SK-N-SH treated with all-trans-retinoic acid at 6 μM for 48 hours (cell line): ENCODE results near the gene C13orf46.

Experiments used
- ARNTL ChIP-seq: fragments of 450-650 bp; formaldehyde crosslinking; IDR thresholded peaks from 2 replicates; pipeline ENCODE4 v1.5.0; 2020; ENCODE audit warnings: low read depth, mild to moderate bottlenecking, moderate library complexity, borderline replicate concordance
- BACH2 ChIP-seq: fragments of 250-450 bp; sonication (Bioruptor Pico); IDR thresholded peaks from 2 replicates; pipeline ENCODE4 v1.9.0; 2021; ENCODE audit warnings: mild to moderate bottlenecking, borderline replicate concordance
- CSDC2 ChIP-seq: fragments of 250-450 bp; sonication (Bioruptor Pico); IDR thresholded peaks from 2 replicates; pipeline ENCODE4 v1.5.0; 2020; ENCODE audit warnings: mild to moderate bottlenecking, moderate library complexity
- OSR1 ChIP-seq: fragments of 250-450 bp; sonication (Bioruptor Pico); IDR thresholded peaks from 2 replicates; pipeline ENCODE4 v1.8.0; 2022; ENCODE audit warnings: moderate library complexity, mild to moderate bottlenecking, inconsistent platforms
- PATZ1 ChIP-seq: fragments of 250-450 bp; sonication (Bioruptor Pico); IDR thresholded peaks from 2 replicates; pipeline ENCODE4 v1.8.0; 2020; ENCODE audit warnings: mild to moderate bottlenecking, moderate library complexity, borderline replicate concordance
- PPARA ChIP-seq: fragments of 250-450 bp; sonication (Bioruptor Pico); IDR thresholded peaks from 2 replicates; pipeline ENCODE4 v1.5.0; 2020; ENCODE audit warnings: mild to moderate bottlenecking, borderline replicate concordance
- TCF4 ChIP-seq: fragments of 250-450 bp; sonication (Bioruptor Pico); IDR thresholded peaks from 2 replicates; pipeline ENCODE4 v1.8.0; 2021; ENCODE audit warnings: mild to moderate bottlenecking, moderate library complexity, borderline replicate concordance
- TF ChIP-seq, protein P1 (sequence below): fragments of 250-450 bp; sonication (Bioruptor Pico); IDR thresholded peaks from 2 replicates; pipeline ENCODE4 v1.5.1; 2021; ENCODE audit warnings: mild to moderate bottlenecking, moderate library complexity
- TF ChIP-seq, protein P2 (sequence below): fragments of 250-450 bp; sonication (Bioruptor Pico); IDR thresholded peaks from 2 replicates; pipeline ENCODE4 v1.5.0; 2020; ENCODE audit warnings: mild to moderate bottlenecking, moderate library complexity
- TF ChIP-seq, protein P3 (sequence below): fragments of 250-450 bp; sonication (Bioruptor Pico); IDR thresholded peaks from 2 replicates; pipeline ENCODE4 v1.5.1; 2020; ENCODE audit warnings: low read depth, mild to moderate bottlenecking, moderate library complexity

- TF ChIP-seq OSR1 (CRISPR knock-in tag) (no peak), ARNTL (CRISPR knock-in tag) (no peak), TCF4 (CRISPR knock-in tag) (no peak), BACH2 (CRISPR knock-in tag) (no peak), PATZ1 (CRISPR knock-in tag) (no peak), CSDC2 (CRISPR knock-in tag) (no peak), PPARA (CRISPR knock-in tag) (no peak)
- TF ChIP-seq, protein P1, sequence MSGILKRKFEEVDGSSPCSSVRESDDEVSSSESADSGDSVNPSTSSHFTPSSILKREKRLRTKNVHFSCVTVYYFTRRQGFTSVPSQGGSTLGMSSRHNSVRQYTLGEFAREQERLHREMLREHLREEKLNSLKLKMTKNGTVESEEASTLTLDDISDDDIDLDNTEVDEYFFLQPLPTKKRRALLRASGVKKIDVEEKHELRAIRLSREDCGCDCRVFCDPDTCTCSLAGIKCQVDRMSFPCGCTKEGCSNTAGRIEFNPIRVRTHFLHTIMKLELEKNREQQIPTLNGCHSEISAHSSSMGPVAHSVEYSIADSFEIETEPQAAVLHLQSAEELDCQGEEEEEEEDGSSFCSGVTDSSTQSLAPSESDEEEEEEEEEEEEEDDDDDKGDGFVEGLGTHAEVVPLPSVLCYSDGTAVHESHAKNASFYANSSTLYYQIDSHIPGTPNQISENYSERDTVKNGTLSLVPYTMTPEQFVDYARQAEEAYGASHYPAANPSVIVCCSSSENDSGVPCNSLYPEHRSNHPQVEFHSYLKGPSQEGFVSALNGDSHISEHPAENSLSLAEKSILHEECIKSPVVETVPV, result no peak
- TF ChIP-seq, protein P2, sequence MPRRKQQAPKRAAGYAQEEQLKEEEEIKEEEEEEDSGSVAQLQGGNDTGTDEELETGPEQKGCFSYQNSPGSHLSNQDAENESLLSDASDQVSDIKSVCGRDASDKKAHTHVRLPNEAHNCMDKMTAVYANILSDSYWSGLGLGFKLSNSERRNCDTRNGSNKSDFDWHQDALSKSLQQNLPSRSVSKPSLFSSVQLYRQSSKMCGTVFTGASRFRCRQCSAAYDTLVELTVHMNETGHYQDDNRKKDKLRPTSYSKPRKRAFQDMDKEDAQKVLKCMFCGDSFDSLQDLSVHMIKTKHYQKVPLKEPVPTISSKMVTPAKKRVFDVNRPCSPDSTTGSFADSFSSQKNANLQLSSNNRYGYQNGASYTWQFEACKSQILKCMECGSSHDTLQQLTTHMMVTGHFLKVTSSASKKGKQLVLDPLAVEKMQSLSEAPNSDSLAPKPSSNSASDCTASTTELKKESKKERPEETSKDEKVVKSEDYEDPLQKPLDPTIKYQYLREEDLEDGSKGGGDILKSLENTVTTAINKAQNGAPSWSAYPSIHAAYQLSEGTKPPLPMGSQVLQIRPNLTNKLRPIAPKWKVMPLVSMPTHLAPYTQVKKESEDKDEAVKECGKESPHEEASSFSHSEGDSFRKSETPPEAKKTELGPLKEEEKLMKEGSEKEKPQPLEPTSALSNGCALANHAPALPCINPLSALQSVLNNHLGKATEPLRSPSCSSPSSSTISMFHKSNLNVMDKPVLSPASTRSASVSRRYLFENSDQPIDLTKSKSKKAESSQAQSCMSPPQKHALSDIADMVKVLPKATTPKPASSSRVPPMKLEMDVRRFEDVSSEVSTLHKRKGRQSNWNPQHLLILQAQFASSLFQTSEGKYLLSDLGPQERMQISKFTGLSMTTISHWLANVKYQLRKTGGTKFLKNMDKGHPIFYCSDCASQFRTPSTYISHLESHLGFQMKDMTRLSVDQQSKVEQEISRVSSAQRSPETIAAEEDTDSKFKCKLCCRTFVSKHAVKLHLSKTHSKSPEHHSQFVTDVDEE (CRISPR knock-in tag), result no peak
- TF ChIP-seq, protein P3, sequence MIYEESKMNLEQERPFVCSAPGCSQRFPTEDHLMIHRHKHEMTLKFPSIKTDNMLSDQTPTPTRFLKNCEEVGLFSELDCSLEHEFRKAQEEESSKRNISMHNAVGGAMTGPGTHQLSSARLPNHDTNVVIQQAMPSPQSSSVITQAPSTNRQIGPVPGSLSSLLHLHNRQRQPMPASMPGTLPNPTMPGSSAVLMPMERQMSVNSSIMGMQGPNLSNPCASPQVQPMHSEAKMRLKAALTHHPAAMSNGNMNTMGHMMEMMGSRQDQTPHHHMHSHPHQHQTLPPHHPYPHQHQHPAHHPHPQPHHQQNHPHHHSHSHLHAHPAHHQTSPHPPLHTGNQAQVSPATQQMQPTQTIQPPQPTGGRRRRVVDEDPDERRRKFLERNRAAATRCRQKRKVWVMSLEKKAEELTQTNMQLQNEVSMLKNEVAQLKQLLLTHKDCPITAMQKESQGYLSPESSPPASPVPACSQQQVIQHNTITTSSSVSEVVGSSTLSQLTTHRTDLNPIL, result no peak
These were observed 2.2 kb downstream of the C13orf46 start for GRCh38 chr13:113971471-113972231.
